T-helper 2 cell (primary cell): ENCODE measurements around the gene CDA.

Source experiments
- DNase-seq, 5 experiments: peaks; one replicate each; pipeline versions ENCODE4 v3.0.0 to v3.0.0-alpha.2; 2012 to 2022
- total RNA-seq, 2 donors: gene quantifications; one replicate each; lab custom pipeline; 2026; lab: John Stamatoyannopoulos, UW

CDA gene
- total RNA-seq, result 0 reads per million in 2 donors

DNA sequence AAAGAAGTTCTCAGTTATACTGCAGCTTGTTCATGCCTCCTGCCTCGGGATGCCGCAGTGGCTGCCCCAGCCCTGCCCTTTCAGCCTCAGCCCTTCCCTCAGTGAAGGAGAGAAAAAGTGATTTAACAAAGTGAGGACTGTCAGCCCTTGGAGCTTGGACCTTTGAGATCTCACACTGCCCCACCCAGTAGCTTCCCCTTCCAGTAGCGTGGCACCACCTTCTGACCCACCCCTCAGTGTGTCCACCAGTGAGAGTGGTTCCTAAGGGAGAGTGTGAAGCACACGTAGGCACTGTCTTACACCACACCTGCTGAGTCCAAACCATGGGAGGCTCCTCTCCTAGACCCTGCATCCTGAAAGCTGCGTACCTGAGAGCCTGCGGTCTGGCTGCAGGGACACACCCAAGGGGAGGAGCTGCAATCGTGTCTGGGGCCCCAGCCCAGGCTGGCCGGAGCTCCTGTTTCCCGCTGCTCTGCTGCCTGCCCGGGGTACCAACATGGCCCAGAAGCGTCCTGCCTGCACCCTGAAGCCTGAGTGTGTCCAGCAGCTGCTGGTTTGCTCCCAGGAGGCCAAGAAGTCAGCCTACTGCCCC lies at the start of gene CDA:
CDA (plus strand) TSS at position 464 of the 592 bp plus-strand sequence; CDS start at position 497, 33 bp downstream.
- no peak for DNase-seq

GRCh38 chr1:20540281-20540680 lies 48.6 kb upstream of the CDA start:
- DNase-seq, result no peak

- no peak for DNase-seq
These were observed 42.3 kb upstream of the CDA start for GRCh38 chr1:20546637-20547036.

- no peak for DNase-seq
These were observed 37.7 kb upstream of the CDA start for GRCh38 chr1:20551161-20551560.

DNA sequence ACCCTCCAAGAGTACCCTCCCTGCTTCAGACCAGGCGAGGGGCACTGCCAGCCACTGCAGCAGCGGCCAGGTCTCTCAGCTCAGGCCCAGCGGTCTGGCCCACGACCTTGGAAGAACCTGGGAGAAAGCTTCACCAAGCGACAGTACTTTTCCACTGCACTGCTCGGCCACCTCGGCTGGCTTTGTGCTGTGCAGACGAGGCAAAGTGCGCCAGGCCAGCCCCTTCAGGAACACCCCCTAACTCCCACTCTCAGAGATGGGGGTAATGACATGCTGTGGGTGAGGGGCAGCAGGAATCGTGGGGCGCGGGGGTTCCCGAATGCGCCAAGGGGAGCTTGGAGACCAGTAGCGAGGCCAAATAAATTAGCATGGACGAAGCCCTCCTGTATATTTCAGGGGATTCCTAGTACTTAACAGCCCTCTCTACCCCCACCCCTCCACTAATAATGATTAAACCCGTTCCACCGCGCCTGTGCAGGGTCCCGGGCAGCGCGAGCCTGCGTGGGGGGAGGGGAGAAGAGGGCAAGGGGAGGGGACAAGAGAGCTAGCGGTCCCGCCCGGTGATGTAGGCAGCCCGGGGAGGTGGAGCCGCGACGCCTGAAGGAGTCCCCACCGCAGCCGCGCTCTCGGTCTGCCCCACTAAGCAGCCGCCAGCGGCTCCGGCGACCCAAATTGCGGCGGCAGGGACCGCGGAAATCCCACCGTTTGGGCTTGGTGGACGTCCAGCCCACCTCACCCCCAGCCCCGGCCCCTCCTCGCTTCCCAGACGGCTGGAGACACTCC lies 36.8 kb upstream of the CDA start, which contains the start of gene FAM43B:
FAM43B (plus strand) TSS at position 629 of the 783 bp plus-strand sequence. CDS start 401 bp downstream, outside the sequence.
- DNase-seq, result peak in 1 of 5 experiments; percentile 18

DNA sequence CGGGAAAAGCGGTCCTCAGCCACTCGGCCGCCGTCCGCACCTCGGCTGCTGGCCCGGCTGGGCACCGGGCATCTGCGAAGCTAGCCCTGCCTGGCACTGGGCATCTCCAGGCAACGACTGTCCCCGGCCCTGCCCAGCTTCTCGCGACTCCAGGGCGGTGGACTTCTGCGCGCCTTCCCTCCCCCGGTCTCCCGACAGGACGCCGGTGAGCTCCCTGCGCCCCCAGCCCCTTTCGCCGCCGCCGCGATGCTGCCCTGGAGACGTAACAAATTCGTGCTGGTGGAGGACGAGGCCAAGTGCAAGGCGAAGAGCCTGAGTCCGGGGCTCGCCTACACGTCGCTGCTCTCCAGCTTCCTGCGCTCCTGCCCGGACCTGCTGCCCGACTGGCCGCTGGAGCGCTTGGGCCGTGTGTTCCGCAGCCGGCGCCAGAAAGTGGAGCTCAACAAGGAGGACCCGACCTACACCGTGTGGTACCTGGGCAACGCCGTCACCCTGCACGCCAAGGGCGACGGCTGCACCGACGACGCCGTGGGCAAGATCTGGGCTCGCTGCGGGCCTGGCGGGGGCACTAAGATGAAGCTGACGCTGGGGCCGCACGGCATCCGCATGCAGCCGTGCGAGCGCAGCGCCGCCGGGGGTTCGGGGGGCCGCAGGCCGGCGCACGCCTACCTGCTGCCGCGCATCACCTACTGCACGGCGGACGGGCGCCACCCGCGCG lies 36.0 kb upstream of the CDA start:
- peak in 1 of 5 experiments; percentile 4 for DNase-seq

DNA sequence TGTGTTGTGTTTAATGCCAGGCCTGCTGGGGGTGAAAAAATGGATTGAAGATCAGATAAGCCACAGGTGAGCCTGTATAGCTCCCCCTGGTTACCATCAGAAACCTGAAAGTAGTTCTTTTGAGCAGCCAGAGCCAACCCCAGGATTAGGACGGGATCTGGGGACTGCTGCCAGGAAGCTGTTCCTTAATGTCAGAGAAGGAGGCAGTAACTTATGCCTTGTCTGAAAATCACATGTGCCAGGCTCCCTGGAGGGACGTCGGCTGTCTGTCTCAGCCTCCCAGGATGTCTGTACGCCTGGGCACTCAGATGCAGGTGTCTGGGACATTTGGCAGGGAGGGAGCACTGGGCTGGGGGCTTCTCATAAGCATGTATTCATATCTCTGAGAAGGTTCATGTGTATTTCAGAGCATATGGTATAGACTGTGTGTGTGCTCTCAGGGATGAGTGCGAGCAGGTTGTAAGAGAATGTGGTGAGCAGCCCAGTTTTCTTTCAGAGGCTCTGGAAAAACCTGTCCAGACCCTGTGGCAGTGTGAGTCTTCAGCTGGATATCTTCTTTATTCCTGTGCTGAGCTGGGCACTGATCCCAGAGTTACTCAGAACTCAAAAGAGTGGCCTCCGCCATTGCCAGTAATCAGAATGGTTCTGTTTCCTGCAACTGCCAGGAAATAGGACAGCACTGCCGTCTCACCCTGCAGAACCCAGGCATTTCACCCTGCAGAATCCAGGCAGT lies 33.7 kb upstream of the CDA start:
- DNase-seq, result no peak

DNA sequence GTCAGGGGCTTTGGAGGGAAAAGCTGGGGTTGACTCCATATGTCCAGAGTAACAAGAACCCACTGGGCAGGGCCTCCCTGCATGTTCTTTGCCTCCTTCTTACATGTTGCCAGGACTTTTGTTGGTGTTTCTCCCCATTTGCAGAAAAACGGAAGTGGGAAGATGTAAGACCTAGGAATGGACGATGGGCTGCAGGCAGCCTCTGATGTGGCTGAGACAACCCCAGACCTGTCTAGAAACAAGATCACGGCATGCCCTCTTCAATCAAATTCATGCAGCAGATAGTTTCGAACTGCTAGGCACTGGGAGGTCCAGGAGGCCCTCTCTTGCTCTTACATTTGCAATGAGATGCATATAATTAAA lies 33.2 kb upstream of the CDA start:
- no peak for DNase-seq

DNA sequence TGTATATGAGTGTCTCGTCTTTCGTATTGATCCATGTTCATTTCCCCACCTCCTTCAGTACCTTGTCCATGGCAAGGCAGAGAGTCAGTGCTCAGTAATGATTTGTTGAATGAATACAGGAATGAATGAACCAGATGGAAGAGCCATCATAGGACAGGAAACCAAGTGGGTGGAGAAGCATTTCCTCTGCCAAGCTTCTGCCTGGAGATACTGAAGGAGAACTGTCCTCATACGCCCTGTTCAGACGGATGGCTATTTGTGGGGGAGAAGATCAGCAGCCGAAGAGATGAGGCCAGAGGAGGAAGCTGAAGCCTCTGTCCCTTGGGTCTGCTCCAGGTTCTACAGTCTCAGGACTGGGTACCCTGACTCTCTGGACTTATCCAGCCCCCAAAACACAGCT lies 30.7 kb upstream of the CDA start:
- no peak for DNase-seq

DNA sequence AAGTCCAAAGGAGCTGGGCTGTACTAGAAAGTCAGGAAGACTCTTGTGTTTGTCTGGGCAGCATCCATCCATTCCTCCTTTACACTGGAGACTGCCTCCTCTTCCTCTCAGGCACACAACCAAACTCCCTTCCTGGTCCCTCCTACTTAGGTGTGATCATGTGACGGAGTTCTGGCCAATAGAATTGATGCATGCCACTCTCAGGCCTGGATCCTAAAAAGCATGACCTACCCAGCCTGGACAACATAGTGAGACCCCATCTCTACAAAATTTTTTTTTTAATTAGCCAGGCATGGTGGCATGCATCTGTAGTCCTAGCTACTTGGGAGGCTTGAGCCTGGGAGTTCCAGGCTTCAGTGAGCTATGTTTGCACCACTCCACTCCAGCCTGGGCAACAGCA lies 27.9 kb upstream of the CDA start:
- DNase-seq, result no peak

DNA sequence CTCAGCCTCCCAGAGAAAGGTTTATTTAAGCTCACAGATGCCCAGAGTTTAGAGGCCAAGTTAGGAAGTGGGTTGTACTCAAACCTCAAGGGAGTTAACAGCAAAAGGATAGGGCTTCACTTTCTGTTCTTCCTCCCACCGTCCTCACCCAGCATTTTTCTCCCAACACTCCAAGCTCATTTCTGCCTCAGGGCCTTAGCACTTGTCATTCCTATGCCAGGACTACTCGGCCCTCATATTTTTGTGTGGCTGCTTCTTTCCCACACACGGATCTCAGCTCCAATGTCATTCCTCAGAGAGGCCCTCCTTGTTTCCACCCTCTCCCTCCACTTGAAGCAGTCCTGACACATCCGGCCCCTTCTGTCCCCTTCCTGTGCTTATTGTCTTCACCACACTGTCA lies 23.7 kb upstream of the CDA start:
- no peak for DNase-seq

DNA sequence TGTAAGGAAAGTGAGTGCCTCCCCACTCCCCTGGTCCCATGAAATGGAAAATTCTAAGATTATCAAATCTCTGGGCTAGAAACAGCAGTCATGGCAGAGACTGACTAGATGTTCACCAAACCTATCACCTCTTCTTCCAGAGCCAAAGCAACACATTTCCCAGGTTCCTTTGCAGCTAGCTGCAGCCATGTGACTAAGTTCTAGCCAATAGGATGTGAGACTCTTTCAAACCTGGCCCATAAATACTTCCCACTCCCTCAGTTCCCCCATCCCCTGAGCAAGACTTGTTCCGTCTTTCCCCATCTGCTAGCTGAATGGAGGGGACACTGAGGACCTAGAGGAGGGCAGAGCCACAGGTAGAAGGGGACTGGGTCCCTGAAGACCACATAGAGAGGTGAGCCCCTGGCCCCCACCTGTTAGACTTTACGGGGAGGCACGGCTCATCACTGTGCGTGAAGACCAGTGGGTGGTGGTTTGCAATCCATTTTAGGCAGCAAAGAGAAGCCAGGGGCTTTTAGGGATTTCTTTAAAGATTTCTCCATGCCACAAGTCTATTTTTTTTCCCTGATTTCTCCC lies 19.3 kb upstream of the CDA start:
- DNase-seq, result no peak

GRCh38 chr1:20571427-20571826 lies 17.5 kb upstream of the CDA start:
- DNase-seq, result no peak

- no peak for DNase-seq
These were observed 14.9 kb upstream of the CDA start for GRCh38 chr1:20573987-20574386.

DNA sequence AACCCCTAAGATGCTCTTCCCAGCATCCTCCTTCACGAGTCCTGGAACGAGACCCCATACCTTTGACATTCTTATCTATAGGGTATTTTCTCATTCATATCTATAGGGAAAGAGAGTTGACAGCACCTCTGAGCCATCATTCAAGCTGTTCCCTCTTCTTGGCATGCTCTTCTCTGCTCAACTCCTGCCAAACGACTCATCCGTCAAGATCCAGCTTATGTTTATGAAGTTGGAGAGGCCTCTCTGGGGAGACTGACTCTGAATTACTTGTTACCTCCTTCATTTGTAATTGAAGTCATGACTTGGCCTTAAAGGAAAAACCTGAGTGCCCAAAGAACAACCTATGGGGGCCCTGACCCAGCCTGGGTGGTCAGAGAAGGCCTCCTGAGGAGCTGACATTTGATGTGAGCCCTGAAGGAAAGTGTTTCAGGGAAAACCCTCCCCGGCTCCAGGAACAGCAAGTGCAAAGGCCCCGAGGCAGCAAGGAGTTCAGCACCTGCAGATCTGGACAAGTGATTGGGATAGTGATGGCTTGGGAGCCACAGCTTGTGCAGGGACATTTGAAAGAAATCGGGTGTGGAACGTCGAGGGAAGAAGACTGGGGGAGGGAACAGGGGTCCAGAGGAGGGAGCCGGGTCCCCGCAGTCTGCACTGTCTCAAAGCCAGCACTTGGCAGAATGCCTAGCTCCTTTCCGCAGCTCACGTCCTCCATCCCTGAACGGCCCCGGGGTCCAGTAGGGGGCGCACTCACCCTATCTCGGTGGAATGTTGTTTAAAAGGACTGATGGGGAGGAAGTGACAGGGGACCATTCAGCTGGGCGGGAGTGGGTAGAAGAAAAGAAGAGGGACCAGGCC lies 14.0 kb upstream of the CDA start:
- DNase-seq, result peak in 3 of 5 experiments; percentile 30 to 68 (median 40)

- DNase-seq, result no peak
These were observed 13.2 kb upstream of the CDA start for GRCh38 chr1:20575541-20576336.

DNA sequence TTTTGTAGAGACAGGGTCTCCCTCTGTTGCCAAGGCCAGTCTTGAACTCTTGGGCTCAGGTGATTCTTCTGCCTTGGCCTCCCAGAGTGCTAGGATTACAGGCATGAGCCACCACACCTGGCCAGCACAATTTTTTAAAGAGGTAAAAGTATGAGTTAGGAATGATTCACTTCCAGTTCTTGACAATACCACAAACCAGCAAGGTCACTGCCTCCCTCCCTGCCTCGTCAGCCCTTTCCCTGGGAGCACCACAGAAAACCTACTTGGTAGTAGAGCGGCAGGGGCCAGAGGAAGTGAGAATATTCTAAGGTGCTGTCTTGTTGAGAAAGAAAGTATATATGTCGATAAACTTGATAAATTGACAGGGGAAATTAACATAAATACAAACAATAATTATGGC lies 10.8 kb upstream of the CDA start:
- DNase-seq, result no peak

DNA sequence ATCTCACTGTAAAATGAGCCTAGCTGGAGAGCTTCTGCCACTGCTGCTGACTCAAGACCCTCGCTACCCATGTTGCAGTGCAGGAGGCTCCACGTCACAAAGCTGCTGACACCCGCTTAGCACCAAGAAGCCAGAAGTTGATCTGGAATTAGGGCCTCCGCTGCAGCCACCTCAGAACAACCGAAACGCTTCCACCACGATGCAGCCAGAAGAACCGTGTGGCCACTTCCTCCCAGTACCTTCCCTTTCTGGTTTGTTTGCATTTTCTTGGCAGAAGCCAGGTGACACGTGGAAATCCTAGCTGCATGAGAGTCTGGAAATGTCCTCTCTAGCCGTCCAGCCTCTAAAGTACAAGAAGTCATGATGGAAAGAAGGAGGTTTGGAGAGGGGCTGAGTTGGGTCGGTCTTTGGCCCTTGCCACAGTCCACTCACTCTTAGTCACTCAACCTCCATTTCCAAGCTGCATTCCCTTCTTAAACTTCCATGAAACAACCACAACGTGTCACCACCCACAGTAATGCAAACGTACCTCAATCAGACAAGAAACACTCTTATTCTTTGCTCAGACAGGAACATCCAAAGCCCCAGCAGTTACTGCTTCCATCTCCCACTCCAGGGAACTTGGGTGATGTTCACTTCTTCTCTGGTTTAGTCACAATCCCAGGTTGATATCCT lies 10.0 kb upstream of the CDA start:
- no peak for DNase-seq

DNA sequence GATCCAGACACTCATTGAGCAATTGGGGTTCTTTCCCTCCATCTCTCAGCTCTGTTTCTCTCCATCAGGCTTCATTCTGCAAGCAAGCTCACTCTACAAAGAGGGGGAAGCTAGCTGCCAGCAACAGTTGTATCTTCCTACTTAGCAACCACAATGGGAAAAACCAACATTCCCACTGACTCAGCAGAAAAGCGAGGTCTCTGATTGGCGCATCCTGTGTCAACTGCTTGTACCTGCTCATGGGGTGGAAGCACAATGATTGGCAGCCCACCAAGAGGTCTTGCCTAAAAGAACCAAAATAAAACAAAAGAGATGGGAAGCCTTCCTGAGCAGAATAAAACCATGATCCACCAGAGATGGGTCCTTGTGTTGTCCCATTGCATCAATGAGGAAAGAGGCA lies 4.0 kb upstream of the CDA start:
- DNase-seq, result no peak
